ENCODE measurements around the gene UGT1A5. TPM values are rescaled to one million over a fixed set of nuclear protein-coding genes. Genes with fewer than 3 reads are reported as not detected.

UGT1A5 gene
- polyA plus RNA-seq, 1 of the 3 experiments (the other 2 are of a cell fraction): not detected

GRCh38 chr2:233791151-233791882 is 78.6 kb downstream of the UGT1A5 start:
- TF ChIP-seq YY1 (IDR thresholded peaks at IDR 0.05; ENCODE audit: low read depth): no peak
- no peak for TF ChIP-seq EZH2phosphoT487 (IDR thresholded peaks at IDR 0.05; ENCODE audit: borderline replicate concordance, low read depth)
- ChIA-PET CTCF (no interaction called here), POLR2A (no interaction called here)
- H4K20me1 ChIP-seq (ENCODE audit: insufficient read depth): no peaks in the 10 kb centered on the region
- H3K4me1 ChIP-seq (ENCODE audit: control insufficient read depth in 1 of 2, insufficient read depth in 2 of 2, low read depth in 1 of 2, low read length in 1 of 2): no peaks in the 10 kb centered on the region
- DNase-seq: no peak
- WGBS (ENCODE audit: low lambda C conversion rate): 70% methylated on average over 18 of the region's 18 CpGs
- H3K9me2 ChIP-seq: no peaks in the 10 kb centered on the region
- H3K9me3 ChIP-seq: no peaks in the 10 kb centered on the region
- no peaks in the 10 kb centered on the region for H3K27me3 ChIP-seq (ENCODE audit: insufficient read depth)
- H3K4me2 ChIP-seq: no peak overlapping the region
- H3K27ac ChIP-seq (ENCODE audit: low read depth in 2 of 2, low read length in 1 of 2): no peak overlapping the region
- no peaks in the 10 kb centered on the region for H3F3A ChIP-seq (replicated peaks; ENCODE audit: insufficient read depth)
- no peaks in the 10 kb centered on the region for H3K36me3 ChIP-seq (replicated peaks in 1 of 2; ENCODE audit: control insufficient read depth in 1 of 2, insufficient read depth in 2 of 2, low read length in 1 of 2)
- H2AFZ ChIP-seq (ENCODE audit: low read depth): no peak overlapping the region
- H3K4me3 ChIP-seq (ENCODE audit: low read depth in 2 of 2, low read length in 1 of 2): no peak overlapping the region
- H3K79me2 ChIP-seq (ENCODE audit: insufficient read depth): no peaks in the 10 kb centered on the region
- no peak overlapping the region for H3K9ac ChIP-seq

GRCh38 chr2:233791883-233792329 is 79.2 kb downstream of the UGT1A5 start:
- H2AFZ ChIP-seq (ENCODE audit: low read depth): no peak overlapping the region
- H3F3A ChIP-seq (replicated peaks; ENCODE audit: insufficient read depth): no peaks in the 10 kb centered on the region
- ChIA-PET POLR2A (no interaction called here), CTCF (no interaction called here)
- WGBS (ENCODE audit: low lambda C conversion rate): 66% methylated on average over 9 of the region's 9 CpGs
- no peak for TF ChIP-seq MAX (IDR thresholded peaks at IDR 0.05; ENCODE audit: low read depth)
- TF ChIP-seq TCF12 (IDR thresholded peaks at IDR 0.05): no peak
- TF ChIP-seq FOXM1 (IDR thresholded peaks at IDR 0.05; ENCODE audit: low read depth): no peak
- TF ChIP-seq RXRA (IDR thresholded peaks at IDR 0.05; ENCODE audit: borderline replicate concordance, low read depth): no peak
- TF ChIP-seq NRF1 (IDR thresholded peaks at IDR 0.05; ENCODE audit: low read depth, low read length): no peak
- TF ChIP-seq YY1 (IDR thresholded peaks at IDR 0.05; ENCODE audit: low read depth): no peak
- no peak for TF ChIP-seq USF1 (IDR thresholded peaks at IDR 0.05; ENCODE audit: borderline replicate concordance, low read depth)
- TF ChIP-seq ELF1 (IDR thresholded peaks at IDR 0.05): no peak
- no peak for TF ChIP-seq CTCF (IDR thresholded peaks at IDR 0.05)
- TF ChIP-seq RFX5 (IDR thresholded peaks at IDR 0.05; ENCODE audit: low read length): no peak
- no peak for TF ChIP-seq PBX3 (IDR thresholded peaks at IDR 0.05)
- TF ChIP-seq FOXJ3 (CRISPR knock-in tag; IDR thresholded peaks at IDR 0.05): no peak
- TF ChIP-seq GABPA (IDR thresholded peaks at IDR 0.05; ENCODE audit: low read depth): no peak
- no peak for TF ChIP-seq NFIC (IDR thresholded peaks at IDR 0.05; ENCODE audit: borderline replicate concordance)
- no peak for TF ChIP-seq MEF2A (IDR thresholded peaks at IDR 0.05; ENCODE audit: borderline replicate concordance, low read depth)
- DNase-seq: no peak
- H3K27ac ChIP-seq (ENCODE audit: low read depth in 2 of 2, low read length in 1 of 2): no peak overlapping the region
- H3K4me3 ChIP-seq (ENCODE audit: low read depth in 2 of 2, low read length in 1 of 2): no peak overlapping the region
- H3K27me3 ChIP-seq (ENCODE audit: insufficient read depth): no peaks in the 10 kb centered on the region
- H3K9me3 ChIP-seq: no peaks in the 10 kb centered on the region
- no peak overlapping the region for H3K4me2 ChIP-seq
- no peaks in the 10 kb centered on the region for H3K36me3 ChIP-seq (replicated peaks in 1 of 2; ENCODE audit: control insufficient read depth in 1 of 2, insufficient read depth in 2 of 2, low read length in 1 of 2)
- no peaks in the 10 kb centered on the region for H3K9me2 ChIP-seq
- H3K9ac ChIP-seq: no peak overlapping the region
- no peaks in the 10 kb centered on the region for H3K4me1 ChIP-seq (ENCODE audit: control insufficient read depth in 1 of 2, insufficient read depth in 2 of 2, low read depth in 1 of 2, low read length in 1 of 2)
- H3K79me2 ChIP-seq (ENCODE audit: insufficient read depth): no peaks in the 10 kb centered on the region
- no peaks in the 10 kb centered on the region for H4K20me1 ChIP-seq (ENCODE audit: insufficient read depth)
